K562 (cell line): Measurements from ENCODE around the gene YPEL1. TPM values are rescaled to one million over a fixed set of nuclear protein-coding genes. Genes with fewer than 3 reads are reported as not detected.

ENCODE experiments used
- CHAMP1 ChIP-seq: fragments of 450-650 bp; IDR thresholded peaks from 2 replicates; pipeline ENCODE4 v1.6.1; 2016; ENCODE audit warnings: mild to moderate bottlenecking
- E2F1 ChIP-seq: sonication (generic); formaldehyde crosslinking; IDR thresholded peaks from 2 replicates; pipeline ENCODE4 v1.8.1; 2023; ENCODE audit warnings: mild to moderate bottlenecking, missing genetic modification reagents, moderate library complexity
- GATAD2A ChIP-seq: fragments of 450-650 bp; IDR thresholded peaks from 2 replicates; pipeline ENCODE4 v1.6.1; 2017
- HEY1 ChIP-seq: fragments of 250-450 bp; sonication (Bioruptor Pico); IDR thresholded peaks from 2 replicates; pipeline ENCODE4 v1.5.0; 2020; ENCODE audit warnings: mild to moderate bottlenecking, moderate library complexity, borderline replicate concordance
- HMGN3 ChIP-seq: IDR thresholded peaks from 2 replicates; pipeline ENCODE4 v1.6.1; 2011; ENCODE audit warnings: borderline replicate concordance, low read depth, mild to moderate bottlenecking, mixed read lengths, low read length; ENCODE audit not compliant: insufficient read length; ENCODE audit errors: extremely low read depth
- IRF9 ChIP-seq: fragments of 450-650 bp; IDR thresholded peaks from 2 replicates; pipeline ENCODE4 v1.6.1; 2016; ENCODE audit warnings: missing biosample characterization, missing genetic modification characterization
- MYC ChIP-seq, 2 experiments: fragments of 250-450 bp in 1 of 2; sonication (Bioruptor Pico) in 1 of 2; IDR thresholded peaks; 2 replicates each; pipeline versions ENCODE4 v1.5.1 to v1.6.1; 2012 to 2021; ENCODE audit warnings: low read depth in 2 of 2, borderline replicate concordance in 1 of 2, improper control_type of control experiment in 1 of 2, low read length in 1 of 2, mild to moderate bottlenecking in 1 of 2, moderate library complexity in 1 of 2
- PATZ1 ChIP-seq: fragments of 250-450 bp; sonication (Bioruptor Pico); IDR thresholded peaks from 2 replicates; pipeline ENCODE4 v1.5.0; 2020; ENCODE audit warnings: mild to moderate bottlenecking, borderline replicate concordance
- PCBP2 ChIP-seq: fragments of 200-400 bp; formaldehyde crosslinking; IDR thresholded peaks from 2 replicates; pipeline ENCODE4 v1.6.1; 2018; ENCODE audit warnings: low read length, low read depth, mild to moderate bottlenecking, moderate library complexity; ENCODE audit not compliant: poor library complexity, severe bottlenecking
- PHF20 ChIP-seq: fragments of 450-650 bp; IDR thresholded peaks from 2 replicates; pipeline ENCODE4 v1.6.1; 2018; ENCODE audit not compliant: partially characterized antibody
- PHF21A ChIP-seq: fragments of 450-650 bp; IDR thresholded peaks from 2 replicates; pipeline ENCODE4 v1.6.1; 2017; ENCODE audit warnings: low read depth, borderline replicate concordance
- RBM14 ChIP-seq: fragments of 200-400 bp; formaldehyde crosslinking; IDR thresholded peaks from 2 replicates; pipeline ENCODE4 v1.6.1; 2018; ENCODE audit warnings: low read depth, mild to moderate bottlenecking, low read length, moderate library complexity, borderline replicate concordance; ENCODE audit not compliant: insufficient read depth
- TRIM28 ChIP-seq: fragments of 450-650 bp; IDR thresholded peaks from 2 replicates; pipeline ENCODE4 v1.6.1; 2017
- ZBTB33 ChIP-seq: sonication (generic); formaldehyde crosslinking; IDR thresholded peaks from 2 replicates; pipeline ENCODE4 v1.8.1; 2023; ENCODE audit warnings: mild to moderate bottlenecking, missing genetic modification reagents
- ZBTB9 ChIP-seq: fragments of 450-650 bp; formaldehyde crosslinking; IDR thresholded peaks from 2 replicates; pipeline ENCODE4 v1.4.0; 2020; ENCODE audit warnings: mild to moderate bottlenecking, moderate library complexity
- polyA plus RNA-seq, 8 experiments: library from polyadenylated mRNA; depleted of rRNA in 4 of 8; stranded (reverse) in 5 of 8; unstranded in 3 of 8; fragments of >200 nt; fragmentation: Nextera tagmentation in 2 of 8; fragmentation: Illumina TruSeq in 1 of 8; extraction: Ambion mirVana in 2 of 8; extraction: Trizol in 1 of 8; gene quantifications; 2 replicates each; pipeline versions ENCODE4 v1.2.1 to v1.2.3, GENCODE V29; 2011 to 2014; ENCODE audit warnings: inconsistent platforms in 1 of 8, missing spikeins in 1 of 8
- total RNA-seq, 7 experiments: library from RNA; depleted of rRNA in 6 of 7; stranded (reverse); fragments of >200 nt in 6 of 7; fragmentation: Illumina TruSeq in 2 of 7; extraction: Trizol in 2 of 7; gene quantifications; 2 replicates each; pipeline versions ENCODE4 v1.2.1 to v1.2.3, GENCODE V29; 2011 to 2021; ENCODE audit warnings: low replicate concordance in 1 of 7

The YPEL1 gene
- total and polyA plus RNA-seq, 9 of the 15 experiments (the other 6 are each of a cell fraction or from before 2014, with no cell fraction given), result 0.07 to 2.2 (median 0.46) TPM

- TF ChIP-seq ZBTB9, result no peak
- TF ChIP-seq PHF21A, result no peak
- peak; percentile 94; the same call in 1 of the 2 replicates for TF ChIP-seq RBM14
- no peak for TF ChIP-seq IRF9 (tag)
- peak; percentile 99 for TF ChIP-seq E2F1 (CRISPR knock-in tag)
- TF ChIP-seq TRIM28, result no peak
- no peak for TF ChIP-seq CHAMP1
- peak; percentile 87 for TF ChIP-seq MYC (IDR thresholded peaks at IDR 0.05; ENCODE audit: low read depth, low read length)
- no peak for TF ChIP-seq MYC (CRISPR knock-in tag; IDR thresholded peaks at IDR 0.05; ENCODE audit: borderline replicate concordance, low read depth)
- TF ChIP-seq GATAD2A, result no peak
- TF ChIP-seq PHF20, result no peak
- TF ChIP-seq ZBTB33 (CRISPR knock-in tag), result no peak
- no peak for TF ChIP-seq HMGN3
- TF ChIP-seq PATZ1 (CRISPR knock-in tag), result no peak
- no peak for TF ChIP-seq PCBP2
- TF ChIP-seq HEY1 (CRISPR knock-in tag), result no peak
These were observed at the start of gene YPEL1 (continued) for GRCh38 chr22:21735200-21736083.
